ENCODE results near the gene GNG12. TPM values are rescaled to one million over a fixed set of nuclear protein-coding genes. Genes with fewer than 3 reads are reported as not detected.

Gene GNG12
- total and polyA plus RNA-seq, 2 donors (not counting 3 experiments of a cell fraction or from before 2014, with no cell fraction given) = 107 to 152 TPM

DNA sequence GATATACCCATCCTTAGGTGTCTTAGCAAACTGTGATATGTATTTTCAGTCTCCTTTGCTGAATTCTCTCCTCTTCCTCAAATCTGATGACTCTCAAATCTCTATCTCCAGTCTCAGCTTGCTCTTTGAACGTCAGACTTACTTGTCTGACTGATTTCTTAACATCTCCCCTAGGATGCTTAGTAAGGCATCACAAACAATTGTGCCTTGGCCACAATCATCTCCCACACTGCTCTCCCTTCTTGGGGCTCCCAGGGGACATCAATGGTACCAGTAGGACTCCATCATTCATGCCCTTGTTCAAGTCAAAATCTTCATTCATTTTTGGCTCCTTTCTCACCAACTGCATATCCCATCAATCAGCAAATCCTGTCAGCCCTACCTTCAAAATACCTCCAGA, 42.0 kb downstream of the GNG12 start:
- TSS peak; percentile 65 for BruUV-seq (replicated peaks)
- Histone ChIP-seq H2AFZ (ENCODE audit: low read depth, low read length) (no peak overlapping the region), H3K79me2 (ENCODE audit: control insufficient read depth, insufficient read depth, low read length) (peaks cover 81% of the 10 kb centered on the region), H3K9me3 (replicated peaks; ENCODE audit: control insufficient read depth, insufficient read depth, low read length) (no peaks in the 10 kb centered on the region), H3K9ac (replicated peaks; ENCODE audit: extremely low read depth, insufficient read depth, low read length) (peak overlapping the region; percentile 60), H3K9me1 (replicated peaks; ENCODE audit: control insufficient read depth, extremely low read depth, insufficient read depth, low read length) (no peaks in the 10 kb centered on the region), H3K27me3 (ENCODE audit: control insufficient read depth in 2 of 2, insufficient read depth in 2 of 2, low read length in 2 of 2) (no peaks in the 10 kb centered on the region), H3K4me2 (ENCODE audit: insufficient read depth, low read length) (peak overlapping the region; percentile 67), H3K27ac (ENCODE audit: insufficient read depth, low read depth, low read length) (peak overlapping the region; percentile 92), H3K36me3 (ENCODE audit: control insufficient read depth in 2 of 2, extremely low read depth in 1 of 2, insufficient read depth in 2 of 2, low read length in 2 of 2) (no peaks in the 10 kb centered on the region), H4K20me1 (replicated peaks; ENCODE audit: control insufficient read depth, extremely low read depth, insufficient read depth, low read length) (no peaks in the 10 kb centered on the region), H3K4me3 (replicated peaks in 1 of 3; ENCODE audit: insufficient read depth in 1 of 3, low read depth in 1 of 3, low read length in 3 of 3) (no peak overlapping the region), H3K4me1 (ENCODE audit: control insufficient read depth, extremely low read depth, insufficient read depth, low read length) (peaks cover 97% of the 10 kb centered on the region)
- intact Hi-C loops (cut with micrococcal nuclease) (loop anchor here (1.0 kb wide), 1 partner anchor 25 kb away; no protein-coding TSS in a partner anchor), dilution Hi-C loops (cut with MboI; ENCODE audit: extremely low pct_ligation_motif_present, low sequenced_read_pairs) (no loop called here)
- TF ChIP-seq FOS (IDR thresholded peaks at IDR 0.05; ENCODE audit: borderline replicate concordance, insufficient read depth, low read length) (no peak), MYC (IDR thresholded peaks at IDR 0.05; ENCODE audit: low read depth, low read length) (no peak), POLR2AphosphoS5 (IDR thresholded peaks at IDR 0.05; ENCODE audit: insufficient read depth, low read depth, low read length) (no peak), JUN (IDR thresholded peaks at IDR 0.05; ENCODE audit: borderline replicate concordance, insufficient read depth, insufficient read length, low read depth) (no peak), GATA2 (IDR thresholded peaks at IDR 0.05; ENCODE audit: insufficient read depth, insufficient read length, low read depth, low read length) (no peak), POLR2A (IDR thresholded peaks at IDR 0.05; ENCODE audit: low read depth, low read length) (no peak), EZH2 (IDR thresholded peaks at IDR 0.05; ENCODE audit: borderline replicate concordance, low read depth, low read length, severe bottlenecking) (no peak)
- TF ChIP-seq, protein P1, sequence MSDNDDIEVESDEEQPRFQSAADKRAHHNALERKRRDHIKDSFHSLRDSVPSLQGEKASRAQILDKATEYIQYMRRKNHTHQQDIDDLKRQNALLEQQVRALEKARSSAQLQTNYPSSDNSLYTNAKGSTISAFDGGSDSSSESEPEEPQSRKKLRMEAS (IDR thresholded peaks at IDR 0.05; ENCODE audit: insufficient read depth, insufficient read length) = no peak
- TF ChIP-seq, protein P2, sequence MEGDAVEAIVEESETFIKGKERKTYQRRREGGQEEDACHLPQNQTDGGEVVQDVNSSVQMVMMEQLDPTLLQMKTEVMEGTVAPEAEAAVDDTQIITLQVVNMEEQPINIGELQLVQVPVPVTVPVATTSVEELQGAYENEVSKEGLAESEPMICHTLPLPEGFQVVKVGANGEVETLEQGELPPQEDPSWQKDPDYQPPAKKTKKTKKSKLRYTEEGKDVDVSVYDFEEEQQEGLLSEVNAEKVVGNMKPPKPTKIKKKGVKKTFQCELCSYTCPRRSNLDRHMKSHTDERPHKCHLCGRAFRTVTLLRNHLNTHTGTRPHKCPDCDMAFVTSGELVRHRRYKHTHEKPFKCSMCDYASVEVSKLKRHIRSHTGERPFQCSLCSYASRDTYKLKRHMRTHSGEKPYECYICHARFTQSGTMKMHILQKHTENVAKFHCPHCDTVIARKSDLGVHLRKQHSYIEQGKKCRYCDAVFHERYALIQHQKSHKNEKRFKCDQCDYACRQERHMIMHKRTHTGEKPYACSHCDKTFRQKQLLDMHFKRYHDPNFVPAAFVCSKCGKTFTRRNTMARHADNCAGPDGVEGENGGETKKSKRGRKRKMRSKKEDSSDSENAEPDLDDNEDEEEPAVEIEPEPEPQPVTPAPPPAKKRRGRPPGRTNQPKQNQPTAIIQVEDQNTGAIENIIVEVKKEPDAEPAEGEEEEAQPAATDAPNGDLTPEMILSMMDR (IDR thresholded peaks at IDR 0.05; ENCODE audit: extremely low read depth in 1 of 2, insufficient read depth in 1 of 2, low read depth in 1 of 2, low read length in 2 of 2) = no peak
- CTCF ChIA-PET = interaction anchor here (1.0 to 3.7 kb wide), 3 partner anchors 19 to 26 kb away, joined by 3 to 18 read pairs (median 8); no protein-coding TSS in a partner anchor
- no peak for FAIRE-seq
- POLR2A ChIA-PET = interaction anchor here (2.0 kb wide), 1 partner anchor 41 kb away, joined by 8 read pairs; no protein-coding TSS in a partner anchor
- no peak for DNase-seq (ENCODE audit: low read depth, low spot score)
